Neuron (in vitro differentiated cells): ENCODE measurements around the gene PLEKHA8.

ENCODE experiments used
- H2AFZ ChIP-seq: one replicate; pipeline ENCODE4 v1.6.1; 2013; ENCODE audit warnings: low read depth, mild to moderate bottlenecking, inconsistent platforms, low read length, moderate library complexity
- H3K27me3 ChIP-seq: one replicate; pipeline ENCODE4 v1.6.1; 2013; ENCODE audit warnings: low read length; ENCODE audit not compliant: insufficient read depth
- H3K36me3 ChIP-seq: one replicate; pipeline ENCODE4 v1.6.1; 2013; ENCODE audit warnings: low read length; ENCODE audit not compliant: insufficient read depth
- H3K4me1 ChIP-seq: one replicate; pipeline ENCODE4 v1.6.1; 2013; ENCODE audit warnings: low read length; ENCODE audit not compliant: insufficient read depth
- H3K4me3 ChIP-seq: 2 replicates; pipeline ENCODE4 v1.5.1; 2013; ENCODE audit warnings: mild to moderate bottlenecking, low read length, moderate library complexity
- H3K9me3 ChIP-seq: one replicate; pipeline ENCODE4 v1.6.1; 2013; ENCODE audit warnings: low read length

Gene PLEKHA8

DNA sequence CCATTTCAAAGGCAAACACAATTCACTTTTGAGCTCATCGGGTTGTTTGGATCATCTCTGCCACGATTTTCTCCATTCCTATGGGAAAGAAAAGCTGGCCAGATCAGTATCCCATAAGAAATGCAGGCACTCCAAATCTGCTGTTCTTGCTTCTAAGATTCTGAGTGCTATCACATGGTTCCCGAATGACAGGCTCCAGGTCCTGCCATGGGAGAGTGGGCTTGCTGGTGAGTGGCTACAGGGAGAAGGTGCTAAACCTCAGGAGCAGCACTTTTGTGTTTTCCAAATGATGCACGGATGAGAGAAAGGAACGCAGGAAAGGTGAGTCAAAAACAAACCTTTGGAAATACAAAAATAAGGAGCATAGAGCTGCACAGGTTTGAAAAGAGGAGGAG, 138.6 kb downstream of the PLEKHA8 start:
- no peaks in the 10 kb centered on the region for H3K27me3 ChIP-seq
- H3K4me3 ChIP-seq: no peak overlapping the region
- no peaks in the 10 kb centered on the region for H3K9me3 ChIP-seq
- peaks cover 56% of the 10 kb centered on the region for H3K4me1 ChIP-seq
- H2AFZ ChIP-seq: no peak overlapping the region
- H3K36me3 ChIP-seq: no peaks in the 10 kb centered on the region

DNA sequence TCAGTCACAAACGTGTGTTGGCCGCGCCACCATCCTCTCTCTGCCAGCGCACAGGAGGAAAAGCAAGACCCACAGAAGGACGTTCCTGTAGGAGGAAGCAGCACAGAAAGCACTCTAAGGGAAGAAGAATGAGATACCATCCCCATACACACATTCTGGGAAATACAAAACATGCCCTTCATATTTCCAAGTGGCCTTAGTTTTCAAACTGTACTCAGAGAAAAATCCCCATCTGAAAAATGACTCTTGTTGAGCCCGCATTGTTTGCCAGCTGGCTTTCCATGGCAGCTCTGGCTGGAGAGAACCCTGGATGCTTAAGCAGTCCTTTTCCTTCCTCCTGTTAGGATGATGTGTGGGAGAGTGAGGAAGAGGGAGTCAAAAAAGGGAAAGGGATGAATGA, 139.7 kb downstream of the PLEKHA8 start:
- H3K4me1 ChIP-seq: peaks cover 52% of the 10 kb centered on the region
- H2AFZ ChIP-seq: no peak overlapping the region
- H3K27me3 ChIP-seq: no peaks in the 10 kb centered on the region
- H3K4me3 ChIP-seq: no peak overlapping the region
- H3K36me3 ChIP-seq: no peaks in the 10 kb centered on the region
- no peaks in the 10 kb centered on the region for H3K9me3 ChIP-seq

DNA sequence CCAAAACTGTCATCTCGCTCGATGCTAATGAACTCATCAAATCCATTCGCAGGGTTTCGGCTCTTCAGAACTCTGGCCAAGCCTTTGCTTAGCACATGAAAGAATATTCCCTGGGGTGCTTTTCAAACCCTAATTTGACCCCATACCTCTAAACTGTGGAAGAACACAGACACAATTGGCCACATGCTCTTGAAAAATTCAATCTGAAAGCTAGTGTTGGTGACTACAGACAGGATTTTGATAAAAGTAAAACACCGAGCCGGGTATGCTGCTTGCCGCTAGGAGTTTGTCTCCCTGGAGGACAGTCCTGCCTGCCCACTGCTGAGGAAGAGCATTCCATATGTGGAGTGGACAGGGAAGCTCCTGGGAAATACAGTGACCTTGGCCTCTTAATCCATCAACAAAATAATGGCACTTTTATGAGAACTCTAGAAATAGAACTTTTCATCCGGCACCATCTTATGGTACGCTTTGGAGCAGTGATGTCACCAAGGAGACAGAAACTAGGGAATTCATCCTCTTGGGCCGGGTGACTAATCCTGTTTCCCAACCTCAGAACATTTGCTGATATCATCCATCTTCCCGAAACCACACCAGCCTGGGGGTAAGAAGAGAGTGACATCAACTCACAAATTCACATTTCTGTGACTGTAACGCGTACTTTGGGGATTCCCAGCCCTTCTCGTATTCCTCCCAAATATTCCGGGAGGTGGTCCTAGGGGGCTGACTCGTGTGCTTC, 140.8 kb downstream of the PLEKHA8 start:
- Histone ChIP-seq H3K36me3 (no peaks in the 10 kb centered on the region), H3K4me1 (peaks cover 47% of the 10 kb centered on the region), H3K4me3 (no peak overlapping the region), H3K9me3 (no peaks in the 10 kb centered on the region), H2AFZ (no peak overlapping the region), H3K27me3 (no peaks in the 10 kb centered on the region)

DNA sequence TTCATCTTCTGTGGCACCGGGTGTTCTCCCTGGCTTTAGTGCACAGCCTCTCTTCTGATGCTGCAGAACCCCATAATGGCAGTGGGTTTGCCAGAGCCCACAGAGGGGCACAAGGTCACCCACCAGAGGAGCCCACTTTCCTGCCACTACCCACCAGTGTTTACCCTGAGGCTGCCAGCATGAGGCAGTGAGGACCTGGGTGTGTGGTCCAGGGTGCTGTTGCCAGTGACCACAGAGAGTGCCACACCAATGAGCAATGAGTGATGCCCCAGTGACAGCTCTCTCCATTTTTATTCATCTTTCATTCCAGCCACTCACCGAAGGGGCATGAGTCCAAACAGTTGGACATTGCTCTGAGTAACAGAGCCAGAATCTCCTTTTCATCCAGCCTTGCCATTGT, 141.4 kb downstream of the PLEKHA8 start:
- Histone ChIP-seq H2AFZ (no peak overlapping the region), H3K36me3 (no peaks in the 10 kb centered on the region), H3K9me3 (no peaks in the 10 kb centered on the region), H3K27me3 (no peaks in the 10 kb centered on the region), H3K4me1 (peaks cover 44% of the 10 kb centered on the region), H3K4me3 (no peak overlapping the region)

DNA sequence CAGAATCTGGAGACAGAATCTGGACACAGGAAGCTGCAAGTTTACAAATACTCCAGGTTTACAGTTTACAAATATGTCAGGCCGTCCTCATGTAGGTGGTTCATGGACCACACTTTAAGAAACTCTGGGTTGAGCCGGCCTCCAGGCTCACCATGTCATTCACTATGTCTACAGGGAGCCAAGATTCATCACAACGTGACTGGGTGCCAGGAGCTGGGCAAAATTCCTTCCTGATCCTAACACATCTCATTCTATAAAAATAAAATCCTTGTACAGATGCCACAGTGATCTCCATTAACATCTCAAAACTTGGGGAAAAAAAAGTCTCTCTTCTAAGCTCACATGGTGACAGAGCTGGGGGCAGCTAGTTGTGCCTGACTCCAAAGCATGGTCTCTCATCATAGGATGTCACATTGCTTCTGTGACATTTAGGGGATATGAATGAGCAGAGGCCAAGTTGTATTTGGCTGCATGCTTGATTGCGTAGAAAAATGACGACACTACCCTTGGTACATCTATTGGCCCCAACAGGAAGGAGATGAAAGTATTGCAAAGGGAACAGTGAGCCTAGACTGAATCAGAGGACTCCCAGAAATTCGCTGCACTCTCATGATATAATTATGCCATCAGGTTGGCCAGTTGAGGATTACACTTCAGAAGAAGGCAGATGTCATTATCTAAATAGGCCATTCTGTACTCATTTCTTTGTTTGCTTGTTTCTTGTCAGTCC, 142.4 kb downstream of the PLEKHA8 start:
- Histone ChIP-seq H3K4me1 (peaks cover 44% of the 10 kb centered on the region), H2AFZ (no peak overlapping the region), H3K36me3 (no peaks in the 10 kb centered on the region), H3K4me3 (no peak overlapping the region), H3K9me3 (no peaks in the 10 kb centered on the region), H3K27me3 (no peaks in the 10 kb centered on the region)

DNA sequence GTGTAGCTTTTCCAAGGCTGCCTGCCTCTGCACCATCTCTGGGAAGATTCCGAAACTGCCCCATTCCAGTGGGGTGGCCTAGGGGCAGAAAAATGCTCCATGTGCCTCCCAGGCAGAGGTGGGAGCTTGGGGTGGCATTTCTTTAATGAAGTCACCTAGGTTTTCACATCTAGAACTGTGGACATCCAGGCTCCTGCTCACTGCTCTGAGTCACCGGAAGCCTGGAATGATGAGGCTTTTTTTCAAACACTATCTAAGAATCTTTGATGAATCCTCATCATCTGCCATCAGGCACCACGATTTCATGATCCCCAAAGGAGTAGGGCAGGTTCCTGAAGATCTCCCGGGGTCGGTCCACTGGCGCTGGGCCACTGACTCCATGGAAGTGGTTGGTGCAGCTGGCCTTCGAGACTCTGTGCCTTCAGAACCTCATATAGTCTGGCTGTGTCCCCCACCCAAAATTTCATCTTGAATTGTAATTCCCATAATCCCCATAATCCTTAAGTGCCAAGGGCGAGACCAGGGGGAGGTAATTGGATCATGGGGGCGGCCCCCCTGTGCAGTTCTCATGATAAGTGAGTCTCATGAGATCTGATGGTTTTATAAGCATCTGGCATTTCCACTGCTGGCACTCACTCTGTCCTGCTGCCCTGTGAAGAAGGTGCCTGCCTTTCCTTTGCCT, 143.7 kb downstream of the PLEKHA8 start:
- Histone ChIP-seq H3K4me3 (no peak overlapping the region), H3K36me3 (no peaks in the 10 kb centered on the region), H3K27me3 (no peaks in the 10 kb centered on the region), H2AFZ (no peak overlapping the region), H3K4me1 (peaks cover 32% of the 10 kb centered on the region), H3K9me3 (no peaks in the 10 kb centered on the region)

DNA sequence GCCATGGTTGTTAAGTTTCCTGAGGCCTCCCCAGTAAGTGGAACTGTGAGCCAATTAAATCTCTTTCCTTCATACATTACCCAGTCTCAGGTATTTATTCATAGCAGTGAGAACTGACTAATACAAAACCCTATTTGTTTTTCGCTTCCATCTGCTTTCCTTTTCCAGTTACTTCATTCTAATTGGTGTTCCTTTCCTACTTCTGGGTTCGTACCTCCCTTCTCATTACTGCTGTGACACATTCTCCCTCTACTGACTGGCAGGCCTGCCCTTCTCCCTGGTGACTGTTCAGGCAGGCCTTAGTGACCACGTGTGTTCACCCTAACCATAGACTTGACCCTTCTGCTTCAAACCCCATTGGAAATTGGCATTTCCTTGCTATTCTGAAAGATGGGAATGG, 144.2 kb downstream of the PLEKHA8 start:
- no peak overlapping the region for H3K4me3 ChIP-seq
- H3K9me3 ChIP-seq: no peaks in the 10 kb centered on the region
- no peaks in the 10 kb centered on the region for H3K27me3 ChIP-seq
- H3K36me3 ChIP-seq: no peaks in the 10 kb centered on the region
- no peak overlapping the region for H2AFZ ChIP-seq
- H3K4me1 ChIP-seq: peaks cover 32% of the 10 kb centered on the region

- no peak overlapping the region for H3K4me3 ChIP-seq
These were observed 145.1 kb downstream of the PLEKHA8 start for GRCh38 chr7:30173058-30173897.

DNA sequence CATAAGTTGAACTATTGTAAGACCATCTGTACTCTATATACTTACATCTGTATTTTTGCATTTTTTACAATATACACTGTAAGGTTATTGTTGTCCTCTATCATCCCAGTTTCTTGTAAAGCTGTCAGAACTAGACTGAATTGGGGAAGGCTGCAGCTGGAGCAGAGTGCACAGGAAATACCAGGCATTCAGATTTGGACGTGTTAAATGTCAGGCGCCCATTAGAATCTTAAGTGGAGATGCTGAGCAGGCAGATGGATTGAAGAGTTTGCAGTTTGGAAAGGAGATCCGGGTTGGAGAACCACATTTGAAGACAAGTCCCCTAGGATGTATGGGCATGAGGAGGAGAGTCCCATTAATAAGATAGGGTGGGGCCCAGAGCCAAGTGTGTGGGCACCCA, 147.0 kb downstream of the PLEKHA8 start:
- no peaks in the 10 kb centered on the region for H3K27me3 ChIP-seq
- no peak overlapping the region for H3K4me3 ChIP-seq
- no peaks in the 10 kb centered on the region for H3K36me3 ChIP-seq
- H3K4me1 ChIP-seq: peaks cover 12% of the 10 kb centered on the region
- no peaks in the 10 kb centered on the region for H3K9me3 ChIP-seq
- H2AFZ ChIP-seq: no peak overlapping the region

More at GRCh38 chr7:30173058-30173897, 145.1 kb downstream of the PLEKHA8 start:
- Histone ChIP-seq H3K4me1 (peaks cover 30% of the 10 kb centered on the region), H3K9me3 (no peaks in the 10 kb centered on the region), H3K27me3 (no peaks in the 10 kb centered on the region), H3K36me3 (no peaks in the 10 kb centered on the region), H2AFZ (no peak overlapping the region)

GRCh38 chr7:30175636-30176147, 147.5 kb downstream of the PLEKHA8 start:
- Histone ChIP-seq H3K4me3 (no peak overlapping the region), H3K4me1 (peaks cover 12% of the 10 kb centered on the region), H3K27me3 (no peaks in the 10 kb centered on the region)

DNA sequence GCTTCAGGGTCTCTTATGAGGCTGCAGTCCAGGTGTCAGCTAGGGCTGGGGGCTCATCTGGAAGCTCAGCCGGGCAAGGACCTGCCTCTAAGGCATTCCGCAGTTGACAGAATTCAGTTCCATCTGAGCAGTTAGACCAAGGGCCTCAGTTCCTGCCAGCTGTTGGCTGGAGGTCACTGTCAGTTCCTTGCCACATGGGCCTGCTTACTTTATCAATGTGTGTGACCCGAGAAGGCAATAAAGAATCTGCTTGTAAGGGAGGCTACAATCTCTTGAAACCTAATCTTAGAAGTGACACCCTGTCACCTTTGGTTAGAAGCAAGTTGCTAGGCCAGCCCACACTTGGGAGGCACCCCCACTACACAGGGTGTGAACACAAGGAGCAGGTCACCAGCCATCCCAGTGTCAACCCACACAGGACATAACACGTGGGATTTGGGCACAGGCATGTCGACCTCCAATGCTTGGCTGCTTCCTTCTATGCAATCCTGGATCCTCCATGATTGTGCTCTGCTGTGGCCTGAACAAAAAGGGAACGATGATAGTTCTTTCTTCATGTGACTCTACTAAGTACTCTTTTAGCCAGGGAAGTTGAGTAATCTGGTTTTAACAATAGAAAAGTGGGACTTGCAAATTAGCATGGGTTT, 148.4 kb downstream of the PLEKHA8 start:
- H3K4me1 ChIP-seq: peaks cover 12% of the 10 kb centered on the region
- no peaks in the 10 kb centered on the region for H3K27me3 ChIP-seq
- H2AFZ ChIP-seq: no peak overlapping the region
- no peaks in the 10 kb centered on the region for H3K9me3 ChIP-seq
- H3K36me3 ChIP-seq: no peaks in the 10 kb centered on the region
- no peak overlapping the region for H3K4me3 ChIP-seq

More at GRCh38 chr7:30175636-30176147, 147.5 kb downstream of the PLEKHA8 start:
- Histone ChIP-seq H2AFZ (no peak overlapping the region), H3K36me3 (no peaks in the 10 kb centered on the region), H3K9me3 (no peaks in the 10 kb centered on the region)

GRCh38 chr7:30177186-30177585, 149.0 kb downstream of the PLEKHA8 start:
- Histone ChIP-seq H2AFZ (no peak overlapping the region), H3K4me1 (peaks cover 10% of the 10 kb centered on the region), H3K9me3 (no peaks in the 10 kb centered on the region), H3K4me3 (no peak overlapping the region), H3K36me3 (no peaks in the 10 kb centered on the region), H3K27me3 (no peaks in the 10 kb centered on the region)
